Peyer's patch (tissue), 4 donors: ENCODE measurements around the gene UPF2. TPM values are rescaled to one million over a fixed set of nuclear protein-coding genes. Genes with fewer than 3 reads are reported as not detected.

Source experiments
- DNase-seq, 3 donors: peaks; one replicate each; pipeline ENCODE4 v3.0.0-alpha.2; 2017 to 2019
- H3K27ac ChIP-seq, 4 donors: fragments of 200-600 bp; sonication (generic); one replicate each; pipeline ENCODE4 v1.5.1; 2016 to 2019
- H3K27me3 ChIP-seq, 2 donors: fragments of 200-600 bp; sonication (generic); one replicate each; pipeline ENCODE4 v1.5.1; 2019
- H3K36me3 ChIP-seq, 3 donors: fragments of 200-600 bp; sonication (generic); one replicate each; pipeline ENCODE4 v1.5.1; 2016 to 2019
- H3K4me1 ChIP-seq, 4 donors: fragments of 200-600 bp; sonication (generic); one replicate each; pipeline ENCODE4 v1.5.1; 2016 to 2019
- H3K4me3 ChIP-seq, 4 donors: fragments of 200-600 bp; sonication (generic); 1 replicate in 3 of 4; 2 replicates in 1 of 4; pipeline ENCODE4 v1.5.1; 2016 to 2019; ENCODE audit warnings: mild to moderate bottlenecking in 1 of 4
- H3K9me3 ChIP-seq, 4 donors: fragments of 200-600 bp; sonication (generic); one replicate each; pipeline ENCODE4 v1.5.1; 2016 to 2019; ENCODE audit warnings: mild to moderate bottlenecking in 1 of 4
- POLR2A ChIP-seq, 2 donors: fragments of 450-650 bp; IDR thresholded peaks; one replicate each; pipeline ENCODE4 v1.5.1; 2017; ENCODE audit warnings: antibody characterized with exemption in 2 of 2, mild to moderate bottlenecking in 2 of 2, moderate library complexity in 2 of 2
- total RNA-seq, 4 donors: library from RNA; depleted of rRNA; stranded (reverse); fragments of >200 nt; gene quantifications; one replicate each; pipeline ENCODE4 v1.1.0, GENCODE V29; 2016
- TF ChIP-seq, protein P1 (sequence below), 6 experiments: fragments of 450-650 bp in 4 of 6; fragments of 200-600 bp in 2 of 6; sonication (generic) in 1 of 6; IDR thresholded peaks; one replicate each; pipeline ENCODE4 v1.5.1; 2017 to 2019; ENCODE audit warnings: antibody characterized with exemption in 6 of 6, mild to moderate bottlenecking in 3 of 6, moderate library complexity in 1 of 6

UPF2 gene
- total RNA-seq, 4 donors from 2014 or later = 12.6 to 56.1 (median 21.0) TPM

DNA sequence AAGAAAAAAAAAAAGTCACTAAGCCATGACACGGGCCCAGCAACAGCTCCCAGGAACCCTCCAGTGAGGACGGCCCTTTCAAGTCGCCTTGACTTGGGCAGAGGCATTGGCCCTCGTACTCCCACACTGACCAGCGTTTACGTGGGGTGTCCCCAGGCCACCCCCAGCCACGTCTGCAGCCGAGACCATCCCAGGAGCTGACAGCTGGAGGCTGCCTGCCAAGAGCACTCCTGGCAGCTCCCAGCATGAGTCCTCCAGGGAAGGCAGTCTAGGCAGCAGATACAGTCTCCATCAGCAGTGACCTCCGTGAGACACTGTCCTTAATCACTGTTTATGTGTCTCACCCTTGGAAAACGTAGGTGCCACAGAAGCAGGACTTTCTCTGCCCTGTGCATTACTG, 133.0 kb downstream of the UPF2 start:
- no peak for TF ChIP-seq POLR2A (IDR thresholded peaks at IDR 0.05)
- TF ChIP-seq, protein P1, sequence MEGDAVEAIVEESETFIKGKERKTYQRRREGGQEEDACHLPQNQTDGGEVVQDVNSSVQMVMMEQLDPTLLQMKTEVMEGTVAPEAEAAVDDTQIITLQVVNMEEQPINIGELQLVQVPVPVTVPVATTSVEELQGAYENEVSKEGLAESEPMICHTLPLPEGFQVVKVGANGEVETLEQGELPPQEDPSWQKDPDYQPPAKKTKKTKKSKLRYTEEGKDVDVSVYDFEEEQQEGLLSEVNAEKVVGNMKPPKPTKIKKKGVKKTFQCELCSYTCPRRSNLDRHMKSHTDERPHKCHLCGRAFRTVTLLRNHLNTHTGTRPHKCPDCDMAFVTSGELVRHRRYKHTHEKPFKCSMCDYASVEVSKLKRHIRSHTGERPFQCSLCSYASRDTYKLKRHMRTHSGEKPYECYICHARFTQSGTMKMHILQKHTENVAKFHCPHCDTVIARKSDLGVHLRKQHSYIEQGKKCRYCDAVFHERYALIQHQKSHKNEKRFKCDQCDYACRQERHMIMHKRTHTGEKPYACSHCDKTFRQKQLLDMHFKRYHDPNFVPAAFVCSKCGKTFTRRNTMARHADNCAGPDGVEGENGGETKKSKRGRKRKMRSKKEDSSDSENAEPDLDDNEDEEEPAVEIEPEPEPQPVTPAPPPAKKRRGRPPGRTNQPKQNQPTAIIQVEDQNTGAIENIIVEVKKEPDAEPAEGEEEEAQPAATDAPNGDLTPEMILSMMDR (IDR thresholded peaks at IDR 0.05) = no peak
- peak in 1 of 3 donors; percentile 30 for DNase-seq
- Histone ChIP-seq H3K4me1 (no peaks in the 10 kb centered on the region), H3K9me3 (no peaks in the 10 kb centered on the region), H3K27ac (no peak overlapping the region), H3K4me3 (no peak overlapping the region), H3K27me3 (no peaks in the 10 kb centered on the region), H3K36me3 (no peaks in the 10 kb centered on the region)

DNA sequence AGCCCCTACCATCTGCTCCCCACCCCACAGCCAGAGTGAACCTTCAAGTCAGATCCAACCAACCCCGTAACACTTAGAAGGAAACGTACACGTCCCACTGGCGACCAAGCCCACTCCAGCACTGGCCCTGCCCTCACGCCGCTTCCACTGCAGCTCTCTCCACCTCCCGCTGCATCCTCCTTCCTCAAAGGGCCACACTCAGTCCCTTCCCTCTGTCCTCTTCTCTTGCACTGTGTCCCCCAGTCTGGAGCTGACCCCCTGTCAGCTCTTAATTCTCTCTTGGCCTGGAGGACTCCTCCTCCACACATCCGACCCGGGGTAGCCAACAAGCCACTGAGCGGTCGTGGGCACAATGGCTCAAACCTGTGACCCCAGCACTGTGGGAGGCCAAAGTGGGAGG, 133.6 kb downstream of the UPF2 start:
- no peaks in the 10 kb centered on the region for H3K9me3 ChIP-seq
- TF ChIP-seq POLR2A (IDR thresholded peaks at IDR 0.05) = no peak
- TF ChIP-seq, protein P1 (IDR thresholded peaks at IDR 0.05) = no peak
- no peak overlapping the region for H3K4me3 ChIP-seq
- no peaks in the 10 kb centered on the region for H3K4me1 ChIP-seq
- no peak overlapping the region for H3K27ac ChIP-seq
- H3K27me3 ChIP-seq = no peaks in the 10 kb centered on the region
- DNase-seq = peak in 1 of 3 donors; percentile 31
- no peaks in the 10 kb centered on the region for H3K36me3 ChIP-seq

DNA sequence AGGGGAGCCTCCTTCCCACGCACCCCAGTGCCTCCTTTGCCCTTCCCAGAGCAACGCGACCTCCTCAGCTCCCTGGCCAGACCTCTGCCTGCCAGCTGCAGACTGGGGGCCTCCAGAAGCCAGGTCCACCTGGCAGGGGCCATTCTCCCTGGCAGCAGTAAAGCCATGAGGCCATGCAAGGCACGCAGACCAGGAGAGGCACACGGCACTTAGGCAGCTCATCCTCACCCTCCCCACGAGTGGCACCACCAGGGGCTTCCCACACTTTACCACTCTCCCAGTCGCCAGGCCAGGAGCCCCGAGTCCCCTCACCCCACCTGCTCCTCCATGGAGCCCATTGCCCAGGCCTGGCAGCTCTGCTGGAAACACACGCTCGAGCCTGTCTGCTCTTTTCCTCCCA, 134.1 kb downstream of the UPF2 start:
- TF ChIP-seq, protein P1 (IDR thresholded peaks at IDR 0.05) = no peak
- TF ChIP-seq POLR2A (IDR thresholded peaks at IDR 0.05) = no peak
- Histone ChIP-seq H3K27me3 (no peaks in the 10 kb centered on the region), H3K27ac (no peak overlapping the region), H3K4me1 (no peaks in the 10 kb centered on the region), H3K36me3 (no peaks in the 10 kb centered on the region), H3K4me3 (no peak overlapping the region), H3K9me3 (no peaks in the 10 kb centered on the region)
- peak in 1 of 3 donors; percentile 35 for DNase-seq

DNA sequence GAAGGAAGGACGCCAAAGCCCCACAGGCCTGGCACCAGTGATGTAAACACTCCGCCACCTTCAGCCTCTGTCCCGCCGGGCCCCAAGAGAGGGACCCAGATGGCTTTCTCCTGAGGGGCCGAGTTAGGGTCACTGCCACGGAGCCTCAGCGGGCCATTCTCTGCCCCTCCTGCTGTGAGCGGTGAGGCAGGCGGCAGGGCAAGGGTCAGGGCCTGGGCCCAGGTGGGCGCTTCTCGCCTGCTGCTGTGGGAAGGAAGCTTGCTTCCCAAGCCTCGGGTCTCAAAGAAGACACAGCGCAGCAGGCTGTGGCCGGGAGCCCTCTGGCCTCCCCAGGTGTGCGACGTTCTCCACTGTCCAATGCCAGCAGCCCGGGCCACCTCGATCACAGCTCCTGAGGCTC, 134.7 kb downstream of the UPF2 start:
- no peak overlapping the region for H3K27ac ChIP-seq
- no peaks in the 10 kb centered on the region for H3K36me3 ChIP-seq
- H3K27me3 ChIP-seq = no peaks in the 10 kb centered on the region
- no peak overlapping the region for H3K4me3 ChIP-seq
- peak in 1 of 3 donors; percentile 40 for DNase-seq
- TF ChIP-seq, protein P1 (IDR thresholded peaks at IDR 0.05) = no peak
- no peak for TF ChIP-seq POLR2A (IDR thresholded peaks at IDR 0.05)
- no peaks in the 10 kb centered on the region for H3K4me1 ChIP-seq
- H3K9me3 ChIP-seq = no peaks in the 10 kb centered on the region

DNA sequence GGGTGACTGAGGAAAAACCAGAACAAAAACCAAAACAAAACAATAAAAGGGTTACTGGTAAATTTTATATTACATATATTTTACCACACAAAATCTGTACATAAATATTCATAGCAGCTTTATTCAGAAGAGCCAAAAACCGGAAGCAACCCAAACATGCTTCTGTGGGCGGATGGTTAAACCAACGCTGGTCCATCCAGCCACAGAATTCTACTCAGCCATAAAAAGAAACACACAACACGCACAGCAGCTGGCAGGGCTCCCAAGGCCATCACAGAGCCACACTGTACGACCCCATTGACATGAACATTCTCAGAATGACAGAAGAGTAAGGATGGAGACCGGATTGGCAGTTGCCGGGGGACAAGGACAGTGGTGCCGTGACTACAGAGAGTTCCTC, 135.9 kb downstream of the UPF2 start:
- H3K4me3 ChIP-seq = no peak overlapping the region
- H3K27ac ChIP-seq = no peak overlapping the region
- no peaks in the 10 kb centered on the region for H3K9me3 ChIP-seq
- no peak for DNase-seq
- H3K36me3 ChIP-seq = no peaks in the 10 kb centered on the region
- H3K4me1 ChIP-seq = no peaks in the 10 kb centered on the region
- H3K27me3 ChIP-seq = no peaks in the 10 kb centered on the region
- TF ChIP-seq, protein P1 (IDR thresholded peaks at IDR 0.05) = no peak
- TF ChIP-seq POLR2A (IDR thresholded peaks at IDR 0.05) = no peak

DNA sequence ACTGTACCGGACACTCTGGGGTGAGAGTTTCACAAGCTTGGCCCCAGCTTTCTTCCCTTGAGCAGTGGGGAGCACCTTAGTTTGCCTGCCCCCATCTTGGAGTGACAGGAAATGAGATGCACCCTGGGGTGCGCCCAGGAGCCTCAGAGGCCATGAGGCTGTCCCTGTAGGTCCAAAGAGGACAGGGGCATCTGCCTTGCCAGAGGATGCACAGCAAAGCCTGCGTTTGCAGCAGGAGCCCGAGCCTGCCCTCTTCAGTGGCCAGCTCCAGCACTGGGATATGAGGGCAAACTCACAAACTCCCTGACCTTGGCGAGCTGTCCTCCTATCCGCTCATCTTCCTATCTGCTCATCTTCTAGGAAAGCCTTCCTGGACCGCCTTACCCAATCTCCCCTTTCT, 140.0 kb downstream of the UPF2 start:
- DNase-seq = no peak
- Histone ChIP-seq H3K27me3 (no peaks in the 10 kb centered on the region), H3K4me3 (no peak overlapping the region), H3K27ac (no peak overlapping the region), H3K9me3 (no peaks in the 10 kb centered on the region), H3K4me1 (no peaks in the 10 kb centered on the region), H3K36me3 (no peaks in the 10 kb centered on the region)
- TF ChIP-seq, protein P1 (IDR thresholded peaks at IDR 0.05) = no peak
- no peak for TF ChIP-seq POLR2A (IDR thresholded peaks at IDR 0.05)
